Measurements from ENCODE around the gene MAGI1.
A peak's percentile ranks its signal among the peaks of the same experiment; 100 is the strongest.

MAGI1 gene

DNA sequence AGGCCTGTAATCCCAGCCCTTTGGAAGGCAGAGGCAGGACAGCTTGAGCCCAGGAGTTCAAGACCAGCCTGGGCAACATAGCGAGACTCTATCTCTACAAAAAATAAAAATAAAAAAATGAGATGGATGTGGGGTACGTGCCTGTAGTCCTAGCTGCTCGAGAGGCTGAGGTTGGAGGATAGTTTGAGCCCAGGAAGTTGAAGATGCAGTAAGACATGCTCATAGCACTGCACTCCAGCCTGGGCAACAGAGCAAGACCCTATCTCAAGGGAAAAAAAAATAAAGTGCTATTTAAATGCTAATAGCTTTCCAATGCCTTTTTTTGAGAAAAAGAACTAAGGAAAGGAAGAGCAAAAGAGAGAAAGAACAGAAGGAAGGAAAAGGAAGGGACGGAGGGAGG lies 94.5 kb downstream of the MAGI1 start:
- no peak for DNase-seq (ENCODE audit: low read depth)

DNA sequence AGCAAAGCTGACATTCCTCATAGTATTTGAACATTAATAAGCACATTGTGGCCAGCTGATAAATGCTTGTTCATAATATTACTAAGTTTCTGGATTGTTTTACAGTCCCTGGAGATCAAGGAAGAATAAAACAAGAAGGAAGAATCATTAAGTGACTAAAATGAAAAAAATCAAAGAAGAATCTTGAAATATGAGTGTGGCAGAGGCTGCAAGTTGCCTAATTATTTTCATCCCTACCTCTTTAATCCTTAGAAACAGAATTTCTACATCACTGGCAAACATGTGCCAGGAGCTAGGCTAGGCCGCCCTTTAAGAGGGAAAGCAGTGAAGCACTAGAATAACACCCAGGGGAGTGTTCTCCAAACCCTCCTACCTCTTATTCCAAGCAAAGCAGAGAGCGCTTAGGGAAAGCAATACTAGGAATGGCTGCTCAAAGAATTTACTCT lies 98.9 kb downstream of the MAGI1 start:
- DNase-seq (ENCODE audit: low read depth) = no peak

GRCh38 chr3:65939184-65939583 lies 99.5 kb downstream of the MAGI1 start:
- no peak for DNase-seq (ENCODE audit: low read depth)

DNA sequence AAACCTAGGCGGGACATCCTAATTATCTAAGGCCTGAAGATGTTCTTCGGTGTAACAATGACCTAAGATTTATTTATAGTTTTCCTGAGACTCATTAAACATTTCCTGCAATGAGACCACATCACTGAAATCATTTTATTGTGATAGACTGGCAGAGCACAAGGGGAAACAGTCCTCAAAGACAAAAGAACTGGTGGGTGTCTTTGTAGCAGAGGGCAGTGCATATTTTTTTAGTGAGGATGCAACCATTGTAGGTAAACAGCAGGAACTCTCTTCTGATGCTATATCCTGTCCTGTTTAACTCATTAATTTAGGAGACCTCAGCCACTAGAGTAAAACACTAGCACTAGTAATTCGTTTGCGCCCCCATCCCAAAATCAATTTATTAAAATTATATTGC lies 100.0 kb downstream of the MAGI1 start:
- no peak for DNase-seq (ENCODE audit: low read depth)

DNA sequence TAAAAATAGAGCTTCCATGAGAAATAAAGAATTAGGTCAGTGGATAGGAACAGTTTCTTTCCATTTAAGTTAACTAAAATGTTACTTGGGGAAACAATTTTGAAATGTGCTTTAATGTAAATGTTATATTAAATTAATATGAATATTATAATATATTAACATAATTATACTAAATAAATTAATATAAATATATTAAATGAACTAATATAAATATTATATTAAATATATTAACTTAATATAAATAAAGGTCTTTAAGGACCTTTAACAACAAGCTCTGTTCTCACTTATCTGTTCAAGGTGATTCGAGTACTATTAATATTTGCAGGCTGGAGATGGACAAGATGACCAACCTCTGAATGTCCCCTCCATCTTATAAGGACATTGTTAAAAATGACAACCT lies 100.6 kb downstream of the MAGI1 start:
- DNase-seq (ENCODE audit: low read depth) = no peak

DNA sequence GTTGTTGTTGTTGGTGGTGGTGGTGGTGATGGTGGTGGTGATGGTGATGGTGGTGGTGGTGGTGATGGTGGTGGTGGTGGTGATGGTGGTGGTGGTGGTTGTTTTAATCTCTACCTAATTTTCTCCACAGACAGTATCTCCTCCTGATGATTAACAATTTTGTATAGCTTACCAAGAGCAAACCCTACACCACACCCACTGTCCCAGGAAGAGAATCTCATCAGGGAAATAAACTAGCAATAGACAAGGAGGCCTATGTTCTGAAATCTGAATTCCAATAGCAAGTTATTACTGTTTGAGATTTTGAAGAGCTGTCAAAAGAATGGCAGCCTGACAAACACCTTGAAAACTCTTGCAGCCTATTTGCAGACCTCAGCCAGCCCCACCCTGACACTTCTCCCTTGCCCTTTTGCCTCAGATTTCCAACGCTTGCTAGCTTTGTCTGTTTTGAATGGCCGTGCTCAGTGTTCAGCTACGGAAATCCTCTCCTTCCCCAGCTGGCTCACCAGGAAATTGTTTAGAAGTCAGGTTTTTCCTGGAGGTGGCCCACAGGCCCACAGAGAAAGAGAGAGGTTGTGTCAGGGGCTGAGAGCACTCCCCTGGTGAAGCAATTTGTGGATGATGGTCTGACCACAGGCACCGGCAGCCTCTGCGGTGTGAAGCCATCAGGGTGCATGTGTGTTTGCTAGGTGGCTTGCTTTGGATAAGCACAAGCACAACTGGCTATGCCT lies 101.6 kb downstream of the MAGI1 start:
- peak; percentile 29 for DNase-seq (ENCODE audit: low read depth)

- DNase-seq (ENCODE audit: low read depth) = no peak
Measured at GRCh38 chr3:65935724-65936123, 103.0 kb downstream of the MAGI1 start.

DNA sequence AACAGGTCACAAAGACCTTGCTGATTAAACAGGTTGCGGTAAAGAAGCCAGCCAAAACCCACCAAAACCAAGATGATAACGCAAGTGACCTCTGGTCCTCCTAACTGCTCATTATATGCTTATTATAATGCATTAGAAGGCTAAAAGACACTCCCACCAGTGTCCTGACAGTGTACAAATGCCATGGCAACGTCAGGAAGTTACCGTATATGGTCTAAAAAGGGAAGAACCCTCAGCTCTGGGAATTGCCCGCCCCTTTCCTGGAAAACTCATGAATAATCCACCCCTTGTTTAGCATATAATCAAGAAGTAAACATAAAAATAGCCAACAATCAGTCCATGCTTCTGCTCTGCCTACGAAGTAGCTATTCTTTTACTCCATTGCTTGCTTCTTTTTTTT lies 108.1 kb downstream of the MAGI1 start:
- no peak for DNase-seq (ENCODE audit: low read depth)

GRCh38 chr3:65928110-65928509 lies 110.6 kb downstream of the MAGI1 start:
- no peak for DNase-seq (ENCODE audit: low read depth)

- no peak for DNase-seq (ENCODE audit: low read depth)
Measured at GRCh38 chr3:65927576-65927975, 111.1 kb downstream of the MAGI1 start.

DNA sequence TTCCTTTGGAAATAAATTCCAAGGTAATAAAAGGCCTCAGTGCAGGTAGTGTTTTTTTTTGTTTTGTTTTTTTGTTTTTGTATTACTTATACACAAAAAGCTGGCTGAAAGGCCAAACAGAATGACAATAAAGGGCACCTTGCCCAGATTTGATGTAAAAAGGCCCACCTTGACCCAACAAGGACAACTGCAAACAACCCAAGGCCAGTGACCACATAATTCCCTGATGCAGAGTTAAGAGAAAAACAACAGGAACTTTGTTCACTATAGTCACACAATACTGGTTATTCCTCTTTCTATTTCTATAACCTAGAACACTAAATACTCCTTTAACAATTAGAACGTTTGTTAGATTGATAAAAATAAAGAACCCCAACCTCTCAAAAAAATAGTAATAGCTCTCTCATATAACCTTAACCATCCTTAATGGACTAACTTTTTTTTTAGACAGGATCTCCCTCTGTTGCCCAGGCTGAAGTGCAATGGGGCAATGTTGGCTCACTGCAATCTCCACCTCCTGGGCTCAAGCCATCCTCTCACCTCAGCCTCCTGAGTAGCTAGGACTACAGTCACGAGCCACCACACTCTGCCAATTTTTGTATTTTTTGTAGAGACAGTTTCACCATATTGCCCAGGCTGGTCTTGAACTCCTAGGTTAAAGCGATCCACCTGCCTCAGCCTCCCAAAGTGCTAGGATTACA lies 113.3 kb downstream of the MAGI1 start:
- DNase-seq (ENCODE audit: low read depth) = no peak

- DNase-seq (ENCODE audit: low read depth) = peak; percentile 11
Measured at GRCh38 chr3:65924762-65925161, 114.0 kb downstream of the MAGI1 start.

- no peak for DNase-seq (ENCODE audit: low read depth)
Measured at GRCh38 chr3:65922441-65922840, 116.3 kb downstream of the MAGI1 start.

DNA sequence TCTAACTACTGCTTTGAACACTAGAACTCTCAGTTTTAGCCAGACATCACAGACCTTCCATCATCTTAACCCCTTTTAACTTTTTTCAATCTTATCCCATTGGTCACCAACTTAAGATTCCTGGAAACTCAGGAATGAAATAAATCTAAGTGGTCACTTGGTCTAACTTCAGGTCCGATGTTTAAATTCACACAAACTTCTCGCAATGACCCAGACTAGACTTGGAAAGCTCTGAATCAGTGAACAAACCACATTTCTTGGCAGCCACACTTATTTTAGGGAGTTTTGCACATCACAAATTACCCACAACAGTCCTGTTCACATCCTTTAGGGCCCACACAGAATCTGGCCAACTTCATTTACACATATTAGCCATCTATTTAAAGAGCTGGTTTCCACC lies 118.9 kb downstream of the MAGI1 start:
- DNase-seq (ENCODE audit: low read depth) = peak; percentile 41

- no peak for DNase-seq (ENCODE audit: low read depth)
Measured at GRCh38 chr3:65915477-65915876, 123.2 kb downstream of the MAGI1 start.

DNA sequence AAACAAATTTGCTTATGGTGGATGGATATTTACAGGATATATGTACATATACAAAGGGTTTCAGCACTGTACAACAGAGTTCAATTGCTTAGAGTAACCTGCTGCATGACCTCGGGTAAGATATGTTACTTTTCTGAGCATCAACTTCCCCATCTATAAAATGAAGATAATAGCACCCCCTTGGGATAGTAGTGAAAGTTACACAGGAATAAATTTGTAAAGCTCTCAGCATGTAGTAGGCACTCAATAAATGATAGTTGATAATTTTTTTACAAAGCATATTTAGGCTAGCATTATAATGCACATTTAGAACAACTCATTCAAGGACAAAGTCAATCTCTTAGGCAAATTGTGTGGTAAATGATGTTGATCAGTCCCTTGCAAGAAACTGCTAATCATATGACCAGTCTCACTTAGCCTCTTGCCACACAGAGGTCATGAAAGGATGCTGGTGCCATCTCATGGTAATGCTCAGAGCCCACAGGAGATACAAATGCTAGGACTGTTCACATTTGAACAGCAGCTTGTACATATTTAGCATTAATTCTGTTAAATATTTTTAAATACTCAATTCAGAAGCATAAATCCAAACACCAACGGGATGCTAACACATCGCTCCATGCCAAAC lies 123.9 kb downstream of the MAGI1 start:
- DNase-seq (ENCODE audit: low read depth) = peak; percentile 27

- DNase-seq (ENCODE audit: low read depth) = no peak
Measured at GRCh38 chr3:65914032-65914739, 124.5 kb downstream of the MAGI1 start.

DNA sequence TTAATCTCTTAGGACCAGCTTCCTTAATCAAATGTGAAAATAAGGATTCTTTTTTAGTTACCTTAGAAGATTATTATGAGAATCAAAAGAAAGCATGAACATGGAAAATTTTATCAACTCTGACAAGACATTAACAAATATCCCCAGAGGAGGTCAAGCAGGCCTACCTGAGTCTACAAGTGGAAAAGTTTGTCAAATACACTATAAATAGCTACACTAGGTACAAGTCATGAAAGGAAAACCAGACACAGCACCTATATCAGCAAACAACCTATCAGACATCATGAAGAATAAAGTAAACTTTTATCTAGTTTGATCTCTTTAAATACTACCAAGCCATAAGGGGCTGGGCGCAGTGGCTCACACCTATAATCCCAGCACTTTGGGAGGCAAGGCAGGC lies 126.1 kb downstream of the MAGI1 start:
- no peak for DNase-seq (ENCODE audit: low read depth)

DNA sequence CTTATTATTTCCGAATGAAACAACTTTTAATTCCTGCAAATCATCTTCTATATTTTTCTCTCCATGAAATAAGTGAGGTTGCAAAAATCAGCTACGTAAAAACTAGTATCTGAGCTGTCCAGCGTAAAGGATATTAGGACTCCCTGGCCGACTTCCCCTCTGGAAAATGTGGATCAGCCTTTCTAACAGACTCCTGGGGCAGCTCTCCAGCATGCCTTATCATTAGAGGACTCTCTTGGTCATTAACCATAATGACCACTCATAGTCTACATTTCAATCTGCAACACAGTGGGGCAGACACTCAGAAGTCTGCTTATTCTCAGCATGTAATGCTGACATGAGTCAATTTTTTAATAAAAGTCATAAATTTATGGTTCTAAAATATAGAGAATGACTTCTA lies 130.1 kb downstream of the MAGI1 start:
- no peak for DNase-seq (ENCODE audit: low read depth)

GRCh38 chr3:65907232-65908130 lies 131.2 kb downstream of the MAGI1 start:
- DNase-seq (ENCODE audit: low read depth) = no peak

DNA sequence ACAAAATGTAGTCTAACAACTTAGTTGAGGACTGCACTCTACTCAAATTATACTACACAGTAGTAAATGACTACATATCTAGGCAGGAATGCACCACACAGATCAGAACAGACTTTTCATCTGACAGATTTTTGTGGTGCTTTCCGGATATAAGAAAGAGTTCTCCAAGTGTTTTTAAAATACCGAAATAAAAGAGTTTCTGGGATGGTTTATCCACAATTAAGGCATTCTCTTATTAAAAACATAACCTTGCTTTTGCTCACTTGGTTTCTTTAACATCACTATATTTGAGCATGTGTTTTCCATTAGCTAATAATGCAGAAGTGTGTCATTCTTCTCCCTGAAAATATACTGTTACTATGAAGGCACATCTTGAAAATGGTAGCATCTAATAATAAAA lies 132.9 kb downstream of the MAGI1 start:
- no peak for DNase-seq (ENCODE audit: low read depth)

- DNase-seq (ENCODE audit: low read depth) = no peak
Measured at GRCh38 chr3:65904016-65904415, 134.7 kb downstream of the MAGI1 start.
